Measurements from ENCODE around the gene CCNY. TPM values are rescaled to one million over a fixed set of nuclear protein-coding genes. Genes with fewer than 3 reads are reported as not detected.

The CCNY gene
- total and polyA plus RNA-seq, 2 of the 13 experiments (the other 11 are each of a cell fraction or from before 2014, with no cell fraction given), result 48.2 to 54.7 TPM

DNA sequence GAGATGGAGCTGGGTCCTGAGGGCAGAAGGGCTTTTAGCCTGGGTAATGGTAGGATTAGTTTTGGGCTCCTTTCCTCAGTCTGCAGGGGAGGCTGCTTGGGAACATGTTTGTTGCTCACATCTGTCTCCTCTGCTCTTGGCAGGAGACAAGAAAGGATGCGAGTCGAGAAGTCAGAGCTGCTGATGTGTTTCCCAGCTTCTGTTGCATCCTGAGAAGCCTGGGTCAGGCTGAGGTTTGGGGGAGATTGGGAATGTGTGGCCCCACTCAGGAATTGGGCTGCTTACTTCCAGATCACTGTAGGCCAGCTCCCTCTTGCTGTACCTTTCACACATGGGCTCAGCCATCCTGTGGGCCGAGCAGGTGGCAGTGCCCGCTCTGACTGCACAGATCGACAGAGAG is 79.2 kb downstream of the CCNY start:
- H4K20me1 ChIP-seq (ENCODE audit: insufficient read depth, low read length), result peaks cover 11% of the 10 kb centered on the region
- intact Hi-C loops (cut with micrococcal nuclease; ENCODE audit: unreplicated experiment), result no loop called here

DNA sequence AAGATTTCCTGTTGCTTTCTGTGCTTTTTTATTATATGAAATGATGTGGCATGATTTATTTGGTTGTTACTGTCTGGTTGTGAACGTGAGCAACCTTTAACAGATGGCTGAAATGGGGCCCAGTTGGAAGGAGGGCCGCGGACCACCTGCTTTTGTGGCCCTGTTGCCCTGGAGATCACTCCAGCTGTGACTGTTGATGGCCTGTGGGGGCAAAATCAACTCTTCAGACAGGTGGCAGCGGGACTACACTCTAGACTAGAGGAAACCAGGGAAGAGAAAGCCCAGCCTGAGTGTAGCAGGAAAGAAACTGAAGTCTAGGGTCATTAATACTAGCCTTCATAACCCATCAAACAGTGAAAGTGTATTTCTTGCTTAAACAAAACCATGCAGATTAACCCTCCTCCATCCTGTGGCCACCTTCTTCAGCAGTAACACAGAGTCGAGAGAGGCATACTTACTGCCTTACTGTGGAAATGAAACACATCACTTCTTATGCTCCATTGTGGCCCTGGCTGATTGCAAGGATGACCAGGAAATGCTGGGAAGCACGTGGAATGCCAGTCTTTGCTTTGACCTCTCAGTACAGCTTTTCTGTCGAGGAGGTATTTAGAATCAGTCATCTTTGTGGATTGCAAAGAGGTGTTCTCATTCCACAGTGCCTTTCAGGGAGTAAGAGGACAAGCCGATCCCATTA is 80.5 kb downstream of the CCNY start:
- no peaks in the 10 kb centered on the region for H3K27me3 ChIP-seq (ENCODE audit: control insufficient read depth in 1 of 2, insufficient read depth in 2 of 2, low read length in 2 of 2)
- no peak overlapping the region for H3K27ac ChIP-seq (ENCODE audit: extremely low read length, insufficient read depth, low read length)
- peaks cover 2% of the 10 kb centered on the region; the same call in 1 of the 2 replicates for H4K20me1 ChIP-seq (ENCODE audit: insufficient read depth, low read length)
- TF ChIP-seq RAD51 (IDR thresholded peaks at IDR 0.05; ENCODE audit: borderline replicate concordance) (no peak), ATF7 (IDR thresholded peaks at IDR 0.05) (no peak), ATF7 (CRISPR knock-in tag; IDR thresholded peaks at IDR 0.05) (no peak), MYNN (CRISPR knock-in tag; IDR thresholded peaks at IDR 0.05; ENCODE audit: low read depth) (no peak), ZNF260 (CRISPR knock-in tag; IDR thresholded peaks at IDR 0.05; ENCODE audit: borderline replicate concordance, low read depth) (no peak), RCOR2 (CRISPR knock-in tag; IDR thresholded peaks at IDR 0.05) (no peak), ZNF143 (CRISPR knock-in tag; IDR thresholded peaks at IDR 0.05) (no peak), RBFOX2 (IDR thresholded peaks at IDR 0.05; ENCODE audit: low read depth, low read length) (no peak), STAG1 (CRISPR knock-in tag; IDR thresholded peaks at IDR 0.05) (0 out of 2 replicates have a peak, but pooled peaks have one; percentile 9)
- TF ChIP-seq, protein P1, sequence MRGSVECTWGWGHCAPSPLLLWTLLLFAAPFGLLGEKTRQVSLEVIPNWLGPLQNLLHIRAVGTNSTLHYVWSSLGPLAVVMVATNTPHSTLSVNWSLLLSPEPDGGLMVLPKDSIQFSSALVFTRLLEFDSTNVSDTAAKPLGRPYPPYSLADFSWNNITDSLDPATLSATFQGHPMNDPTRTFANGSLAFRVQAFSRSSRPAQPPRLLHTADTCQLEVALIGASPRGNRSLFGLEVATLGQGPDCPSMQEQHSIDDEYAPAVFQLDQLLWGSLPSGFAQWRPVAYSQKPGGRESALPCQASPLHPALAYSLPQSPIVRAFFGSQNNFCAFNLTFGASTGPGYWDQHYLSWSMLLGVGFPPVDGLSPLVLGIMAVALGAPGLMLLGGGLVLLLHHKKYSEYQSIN (CRISPR knock-in tag; IDR thresholded peaks at IDR 0.05; ENCODE audit: borderline replicate concordance), result no peak
- TF ChIP-seq, protein P2, sequence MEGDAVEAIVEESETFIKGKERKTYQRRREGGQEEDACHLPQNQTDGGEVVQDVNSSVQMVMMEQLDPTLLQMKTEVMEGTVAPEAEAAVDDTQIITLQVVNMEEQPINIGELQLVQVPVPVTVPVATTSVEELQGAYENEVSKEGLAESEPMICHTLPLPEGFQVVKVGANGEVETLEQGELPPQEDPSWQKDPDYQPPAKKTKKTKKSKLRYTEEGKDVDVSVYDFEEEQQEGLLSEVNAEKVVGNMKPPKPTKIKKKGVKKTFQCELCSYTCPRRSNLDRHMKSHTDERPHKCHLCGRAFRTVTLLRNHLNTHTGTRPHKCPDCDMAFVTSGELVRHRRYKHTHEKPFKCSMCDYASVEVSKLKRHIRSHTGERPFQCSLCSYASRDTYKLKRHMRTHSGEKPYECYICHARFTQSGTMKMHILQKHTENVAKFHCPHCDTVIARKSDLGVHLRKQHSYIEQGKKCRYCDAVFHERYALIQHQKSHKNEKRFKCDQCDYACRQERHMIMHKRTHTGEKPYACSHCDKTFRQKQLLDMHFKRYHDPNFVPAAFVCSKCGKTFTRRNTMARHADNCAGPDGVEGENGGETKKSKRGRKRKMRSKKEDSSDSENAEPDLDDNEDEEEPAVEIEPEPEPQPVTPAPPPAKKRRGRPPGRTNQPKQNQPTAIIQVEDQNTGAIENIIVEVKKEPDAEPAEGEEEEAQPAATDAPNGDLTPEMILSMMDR (CRISPR knock-in tag; IDR thresholded peaks at IDR 0.05), result peak; percentile 16; the same call in 1 of the 2 replicates
- ATAC-seq (0 out of 3 replicates have a peak, but pooled peaks have one; percentile 19), FAIRE-seq (no peak), DNase-seq (ENCODE audit: low spot score) (no peak)
- ChIA-PET POLR2A (no interaction called here), CTCF (ENCODE audit: low intra/inter-chr PET ratio, low total read pairs) (no interaction called here)
- no TSS peak for BruUV-seq (replicated peaks)
- intact Hi-C loops (cut with micrococcal nuclease; ENCODE audit: unreplicated experiment) (no loop called here), in situ Hi-C loops (cut with HindIII; ENCODE audit: extremely low pct_ligation_motif_present, low pct_unique_long_range_greater_than_20kb) (no loop called here)
- H3K4me3 ChIP-seq (replicated peaks in 1 of 3; ENCODE audit: insufficient read depth in 1 of 3, low read depth in 2 of 3, low read length in 3 of 3), result no peak overlapping the region
- H3K9ac ChIP-seq (ENCODE audit: insufficient read depth, low read depth, low read length), result no peak overlapping the region
- no peaks in the 10 kb centered on the region for H3K36me3 ChIP-seq (replicated peaks in 1 of 2; ENCODE audit: control insufficient read depth in 1 of 2, insufficient read depth in 2 of 2, low read length in 2 of 2)
- no peaks in the 10 kb centered on the region for H3K9me3 ChIP-seq (ENCODE audit: low read length)
- H3K4me1 ChIP-seq (ENCODE audit: insufficient read depth, low read length), result peaks cover 57% of the 10 kb centered on the region
- peaks cover 94% of the 10 kb centered on the region for H3K79me2 ChIP-seq (ENCODE audit: insufficient read depth, low read length)
- WGBS (ENCODE audit: low lambda C conversion rate), result 90% methylated on average over 8 of the region's 8 CpGs
- no peak overlapping the region for H2AFZ ChIP-seq (ENCODE audit: low read length)
- no peak overlapping the region for H3K4me2 ChIP-seq (ENCODE audit: low read depth, low read length)

More for the DNA sequence above, 79.2 kb downstream of the CCNY start:
- Histone ChIP-seq H2AFZ (ENCODE audit: low read length) (no peak overlapping the region), H3K4me3 (replicated peaks in 1 of 3; ENCODE audit: insufficient read depth in 1 of 3, low read depth in 2 of 3, low read length in 3 of 3) (no peak overlapping the region), H3K27ac (ENCODE audit: extremely low read length, insufficient read depth, low read length) (no peak overlapping the region), H3K9me3 (ENCODE audit: low read length) (no peaks in the 10 kb centered on the region), H3K4me1 (ENCODE audit: insufficient read depth, low read length) (peaks cover 57% of the 10 kb centered on the region), H3K4me2 (ENCODE audit: low read depth, low read length) (no peak overlapping the region), H3K36me3 (replicated peaks in 1 of 2; ENCODE audit: control insufficient read depth in 1 of 2, insufficient read depth in 2 of 2, low read length in 2 of 2) (no peaks in the 10 kb centered on the region), H3K27me3 (ENCODE audit: control insufficient read depth in 1 of 2, insufficient read depth in 2 of 2, low read length in 2 of 2) (no peaks in the 10 kb centered on the region), H3K79me2 (ENCODE audit: insufficient read depth, low read length) (peaks cover 93% of the 10 kb centered on the region), H3K9ac (ENCODE audit: insufficient read depth, low read depth, low read length) (no peak overlapping the region)
- ChIA-PET POLR2A (no interaction called here), CTCF (ENCODE audit: low intra/inter-chr PET ratio, low total read pairs) (no interaction called here)
- 99% methylated on average over 5 of the region's 5 CpGs for WGBS (ENCODE audit: low lambda C conversion rate)
- DNase-seq (ENCODE audit: low spot score) (no peak), ATAC-seq (no peak), FAIRE-seq (no peak)
- no peak for TF ChIP-seq ZNF550 (CRISPR knock-in tag; IDR thresholded peaks at IDR 0.05; ENCODE audit: borderline replicate concordance)
- BruUV-seq (replicated peaks), result no TSS peak
- in situ Hi-C loops (cut with HindIII; ENCODE audit: extremely low pct_ligation_motif_present, low pct_unique_long_range_greater_than_20kb), result no loop called here

All from HepG2 (cell line).